ENCODE results near the gene UBAC1. TPM values are rescaled to one million over a fixed set of nuclear protein-coding genes. Genes with fewer than 3 reads are reported as not detected.

Gene UBAC1
- total and polyA plus RNA-seq, 9 of the 15 experiments (the other 6 are each of a cell fraction or from before 2014, with no cell fraction given), result 94.0 to 399 (median 228) TPM

DNA sequence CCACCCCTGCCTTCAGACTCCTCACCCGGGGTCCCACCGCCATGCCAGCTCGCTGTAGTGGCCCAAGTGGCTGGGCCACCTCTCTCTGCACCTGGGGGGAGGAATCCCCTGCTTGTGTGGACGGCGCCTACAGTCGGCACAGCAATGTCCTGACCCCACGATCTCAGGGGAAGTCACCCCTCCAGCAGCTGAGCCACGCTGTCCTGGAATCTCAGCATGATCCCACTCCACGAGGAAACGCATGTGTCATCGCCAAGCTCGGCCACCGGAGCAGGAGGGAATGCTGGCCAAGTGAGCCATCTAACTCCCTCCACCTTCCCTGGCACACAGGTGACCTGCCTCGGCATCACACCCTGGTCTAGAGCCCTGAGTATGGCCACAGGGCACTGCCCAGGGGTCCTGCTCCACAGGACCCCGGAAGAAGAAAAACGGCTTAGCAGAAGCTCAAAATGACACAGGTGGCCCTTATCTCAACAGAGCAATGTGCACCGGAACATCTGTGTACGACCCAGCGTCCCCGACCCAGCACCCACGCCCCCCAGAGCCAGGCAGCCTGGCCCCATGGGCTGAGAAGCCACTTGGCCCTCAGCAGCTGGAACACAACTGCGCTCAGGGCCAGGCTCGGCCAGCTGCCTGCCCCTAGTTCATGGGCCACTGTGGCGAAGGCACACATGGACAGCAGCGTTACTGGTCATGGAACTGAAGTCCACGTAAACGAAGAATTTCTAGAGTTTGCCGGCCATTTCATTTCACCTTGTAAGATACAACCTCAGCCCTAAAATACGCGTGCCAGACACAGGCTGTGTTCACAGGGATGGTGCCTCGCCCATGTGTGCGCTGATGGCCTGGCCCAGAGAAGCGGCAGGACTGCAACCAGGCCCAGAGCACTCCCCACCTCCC, 30.5 kb downstream of the UBAC1 start:
- CTCF ChIA-PET (ENCODE audit: low intra/inter-chr PET ratio), result no interaction called here
- Histone ChIP-seq H3K4me1 (replicated peaks in 1 of 2; ENCODE audit: control insufficient read depth in 2 of 2, insufficient read depth in 2 of 2, low read length in 2 of 2) (peaks cover 0 to 60% of the 10 kb centered on the region in 2 experiments; a peak in 2 of 5 replicates), H3K27me3 (ENCODE audit: control insufficient read depth in 2 of 2, insufficient read depth in 2 of 2, low read length in 2 of 2) (no peaks in the 10 kb centered on the region), H3K27ac (ENCODE audit: extremely low read depth, low read depth, low read length) (no peak overlapping the region; the same call in 2 of the 3 replicates), H4K20me1 (replicated peaks; ENCODE audit: control insufficient read depth, insufficient read depth, low read length) (peaks cover 48% of the 10 kb centered on the region; the same call in 1 of the 2 replicates), H3K36me3 (ENCODE audit: control insufficient read depth, insufficient read depth, low read length) (peaks cover 95% of the 10 kb centered on the region), H3K4me2 (ENCODE audit: insufficient read depth, low read length) (no peak overlapping the region), H3K4me3 (no peak overlapping the region), H3K9me1 (ENCODE audit: control insufficient read depth, insufficient read depth, low read length) (peaks cover 3% of the 10 kb centered on the region), H3K9ac (ENCODE audit: insufficient read depth in 1 of 2, low read depth in 2 of 2, low read length in 2 of 2) (0 out of 4 replicates have a peak overlapping the region, but pooled peaks of 1 of the 2 experiments have one; percentile 2), H3K9me3 (replicated peaks; ENCODE audit: control insufficient read depth, insufficient read depth, low read depth, low read length) (no peaks in the 10 kb centered on the region), H3K79me2 (ENCODE audit: control insufficient read depth, insufficient read depth, low read length) (peaks cover 60% of the 10 kb centered on the region), H2AFZ (ENCODE audit: low read depth, low read length) (no peak overlapping the region)
- FAIRE-seq (no peak), ATAC-seq (peak; percentile 5; the same call in 2 of the 3 replicates), DNase-seq (ENCODE audit: extremely low read depth in 1 of 4, low spot score in 3 of 4) (no peak)
- POLR2A ChIA-PET, result interaction anchor here (0.5 to 2.0 kb wide), 4 partner anchors 10 to 469 kb away, joined by 3 to 7 read pairs (median 3); partner anchors contain the start of gene CAMSAP1
- no TSS peak for BruUV-seq (replicated peaks)
- intact Hi-C loops (cut with micrococcal nuclease), result no loop called here
- in situ Hi-C loops (cut with MboI), result no loop called here
- 93% methylated on average over 30 of the region's 33 CpGs for WGBS (ENCODE audit: insufficient coverage, low coverage, missing lambda C conversion rate)
- TF ChIP-seq, protein P1, sequence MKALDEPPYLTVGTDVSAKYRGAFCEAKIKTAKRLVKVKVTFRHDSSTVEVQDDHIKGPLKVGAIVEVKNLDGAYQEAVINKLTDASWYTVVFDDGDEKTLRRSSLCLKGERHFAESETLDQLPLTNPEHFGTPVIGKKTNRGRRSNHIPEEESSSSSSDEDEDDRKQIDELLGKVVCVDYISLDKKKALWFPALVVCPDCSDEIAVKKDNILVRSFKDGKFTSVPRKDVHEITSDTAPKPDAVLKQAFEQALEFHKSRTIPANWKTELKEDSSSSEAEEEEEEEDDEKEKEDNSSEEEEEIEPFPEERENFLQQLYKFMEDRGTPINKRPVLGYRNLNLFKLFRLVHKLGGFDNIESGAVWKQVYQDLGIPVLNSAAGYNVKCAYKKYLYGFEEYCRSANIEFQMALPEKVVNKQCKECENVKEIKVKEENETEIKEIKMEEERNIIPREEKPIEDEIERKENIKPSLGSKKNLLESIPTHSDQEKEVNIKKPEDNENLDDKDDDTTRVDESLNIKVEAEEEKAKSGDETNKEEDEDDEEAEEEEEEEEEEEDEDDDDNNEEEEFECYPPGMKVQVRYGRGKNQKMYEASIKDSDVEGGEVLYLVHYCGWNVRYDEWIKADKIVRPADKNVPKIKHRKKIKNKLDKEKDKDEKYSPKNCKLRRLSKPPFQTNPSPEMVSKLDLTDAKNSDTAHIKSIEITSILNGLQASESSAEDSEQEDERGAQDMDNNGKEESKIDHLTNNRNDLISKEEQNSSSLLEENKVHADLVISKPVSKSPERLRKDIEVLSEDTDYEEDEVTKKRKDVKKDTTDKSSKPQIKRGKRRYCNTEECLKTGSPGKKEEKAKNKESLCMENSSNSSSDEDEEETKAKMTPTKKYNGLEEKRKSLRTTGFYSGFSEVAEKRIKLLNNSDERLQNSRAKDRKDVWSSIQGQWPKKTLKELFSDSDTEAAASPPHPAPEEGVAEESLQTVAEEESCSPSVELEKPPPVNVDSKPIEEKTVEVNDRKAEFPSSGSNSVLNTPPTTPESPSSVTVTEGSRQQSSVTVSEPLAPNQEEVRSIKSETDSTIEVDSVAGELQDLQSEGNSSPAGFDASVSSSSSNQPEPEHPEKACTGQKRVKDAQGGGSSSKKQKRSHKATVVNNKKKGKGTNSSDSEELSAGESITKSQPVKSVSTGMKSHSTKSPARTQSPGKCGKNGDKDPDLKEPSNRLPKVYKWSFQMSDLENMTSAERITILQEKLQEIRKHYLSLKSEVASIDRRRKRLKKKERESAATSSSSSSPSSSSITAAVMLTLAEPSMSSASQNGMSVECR (CRISPR knock-in tag; IDR thresholded peaks at IDR 0.05), result 0 out of 2 replicates have a peak, but pooled peaks have one; percentile 26
- TF ChIP-seq ZNF699 (CRISPR knock-in tag; IDR thresholded peaks at IDR 0.05; ENCODE audit: insufficient replicate concordance) (no peak), FOXJ3 (CRISPR knock-in tag; IDR thresholded peaks at IDR 0.05) (no peak), ZFPM2 (CRISPR knock-in tag; IDR thresholded peaks at IDR 0.05) (no peak), LCOR (CRISPR knock-in tag; IDR thresholded peaks at IDR 0.05) (peak; percentile 23; the same call in 1 of the 2 replicates), TCF7L2 (IDR thresholded peaks at IDR 0.05; ENCODE audit: low read depth, low read length) (no peak)
- TF ChIP-seq, protein P2, sequence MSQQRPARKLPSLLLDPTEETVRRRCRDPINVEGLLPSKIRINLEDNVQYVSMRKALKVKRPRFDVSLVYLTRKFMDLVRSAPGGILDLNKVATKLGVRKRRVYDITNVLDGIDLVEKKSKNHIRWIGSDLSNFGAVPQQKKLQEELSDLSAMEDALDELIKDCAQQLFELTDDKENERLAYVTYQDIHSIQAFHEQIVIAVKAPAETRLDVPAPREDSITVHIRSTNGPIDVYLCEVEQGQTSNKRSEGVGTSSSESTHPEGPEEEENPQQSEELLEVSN (IDR thresholded peaks at IDR 0.05; ENCODE audit: borderline replicate concordance in 1 of 2, extremely low read depth in 1 of 2, insufficient read depth in 1 of 2, insufficient read length in 1 of 2, low read depth in 1 of 2, low read length in 1 of 2, poor library complexity in 1 of 2, severe bottlenecking in 1 of 2), result no peak
